ENCODE measurements around the gene MTMR3. TPM values are rescaled to one million over a fixed set of nuclear protein-coding genes. Genes with fewer than 3 reads are reported as not detected.

Gene MTMR3
- total and polyA plus RNA-seq, 4 donors = 5.3 to 65.3 (median 37.2) TPM

- H3K9me3 ChIP-seq (ENCODE audit: control insufficient read depth, low read length) = no peaks in the 10 kb centered on the region
- WGBS, 2 donors = 90 to 95% methylated on average over 7 of the region's 7 CpGs
- H3K27ac ChIP-seq (ENCODE audit: low read depth in 1 of 2, low read length in 2 of 2) = no peak overlapping the region
- intact Hi-C loops (cut with DNase I) = no loop called here
- peaks cover 0 to 4% of the 10 kb centered on the region in 2 donors for H3K4me1 ChIP-seq (ENCODE audit: control insufficient read depth in 1 of 2, insufficient read depth in 2 of 2, low read length in 2 of 2)
- DNase-seq (no peak), ATAC-seq (ENCODE audit: low FRiP score) (no peak)
- H3K4me3 ChIP-seq (ENCODE audit: low read length in 2 of 2) = no peak overlapping the region
- no peaks in the 10 kb centered on the region for H3K36me3 ChIP-seq (ENCODE audit: control insufficient read depth in 1 of 2, insufficient read depth in 2 of 2, low read length in 1 of 2)
- H3K27me3 ChIP-seq (ENCODE audit: control insufficient read depth in 1 of 2, insufficient read depth in 2 of 2, low read length in 1 of 2) = no peaks in the 10 kb centered on the region
These were observed 55.1 kb downstream of the MTMR3 start for GRCh38 chr22:29937940-29938693.

GRCh38 chr22:29940526-29940925 lies 57.6 kb downstream of the MTMR3 start:
- DNase-seq = no peak
- Histone ChIP-seq H3K4me1 (ENCODE audit: control insufficient read depth in 1 of 2, insufficient read depth in 2 of 2, low read length in 2 of 2) (peaks cover 0 to 4% of the 10 kb centered on the region in 2 donors), H3K27ac (ENCODE audit: low read depth in 1 of 2, low read length in 2 of 2) (no peak overlapping the region), H3K9me3 (ENCODE audit: control insufficient read depth, low read length) (no peaks in the 10 kb centered on the region), H3K4me3 (ENCODE audit: low read length in 2 of 2) (no peak overlapping the region), H3K27me3 (ENCODE audit: control insufficient read depth in 1 of 2, insufficient read depth in 2 of 2, low read length in 1 of 2) (no peaks in the 10 kb centered on the region), H3K36me3 (ENCODE audit: control insufficient read depth in 1 of 2, insufficient read depth in 2 of 2, low read length in 1 of 2) (no peaks in the 10 kb centered on the region)
- WGBS, 2 donors = 83 to 86% methylated on average over 2 of the region's 2 CpGs
- no peak for ATAC-seq (ENCODE audit: low FRiP score)
- intact Hi-C loops (cut with DNase I) = no loop called here

DNA sequence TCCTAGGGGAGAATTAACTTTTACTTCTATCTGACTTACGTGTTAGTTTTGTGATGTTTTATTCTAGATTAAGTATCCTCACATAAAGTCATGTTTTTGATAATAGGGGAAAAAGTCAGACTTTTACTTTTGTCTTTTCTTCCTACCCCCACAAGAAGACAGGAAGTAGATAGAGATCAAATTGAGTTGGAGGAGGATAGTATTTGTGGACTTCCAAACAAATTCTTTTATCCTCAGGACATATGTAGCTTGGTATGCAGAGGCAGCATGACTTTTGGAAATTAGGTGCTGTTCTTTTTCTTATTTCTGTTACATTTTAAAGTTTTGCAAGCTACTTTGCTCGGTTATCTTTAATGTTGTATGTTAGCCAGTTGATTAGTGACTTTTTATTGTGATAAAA lies 61.4 kb downstream of the MTMR3 start:
- Histone ChIP-seq H3K36me3 (ENCODE audit: control insufficient read depth in 1 of 2, insufficient read depth in 2 of 2, low read length in 1 of 2) (no peaks in the 10 kb centered on the region), H3K4me1 (ENCODE audit: control insufficient read depth in 1 of 2, insufficient read depth in 2 of 2, low read length in 2 of 2) (peaks cover 2 to 6% of the 10 kb centered on the region in 2 donors), H3K27ac (ENCODE audit: low read depth in 1 of 2, low read length in 2 of 2) (no peak overlapping the region), H3K4me3 (ENCODE audit: low read length in 2 of 2) (no peak overlapping the region), H3K27me3 (ENCODE audit: control insufficient read depth in 1 of 2, insufficient read depth in 2 of 2, low read length in 1 of 2) (no peaks in the 10 kb centered on the region), H3K9me3 (ENCODE audit: control insufficient read depth, low read length) (no peaks in the 10 kb centered on the region)
- intact Hi-C loops (cut with DNase I) = no loop called here
- 80 to 84% methylated on average over 2 of the region's 2 CpGs for WGBS, 2 donors
- no peak for ATAC-seq (ENCODE audit: low FRiP score)
- DNase-seq = no peak

DNA sequence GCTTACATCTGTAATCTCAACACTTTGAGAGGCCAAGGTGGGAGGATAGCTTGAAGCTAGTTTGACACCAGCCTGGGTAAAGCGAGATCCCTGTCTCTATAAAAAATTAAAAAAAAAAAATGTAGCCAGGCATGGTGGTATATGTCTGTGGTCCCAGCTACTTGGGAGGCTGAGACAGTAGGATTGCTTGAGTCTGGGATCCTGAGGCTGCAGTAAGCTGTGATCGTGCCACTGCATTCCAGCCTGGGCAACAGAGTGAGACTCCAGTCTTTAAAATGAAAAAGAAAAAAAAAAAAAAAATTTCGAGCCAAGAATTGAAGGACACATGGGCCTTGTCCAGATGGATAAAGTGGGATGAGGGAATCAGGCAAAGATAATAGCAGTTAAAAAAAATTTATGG lies 62.5 kb downstream of the MTMR3 start:
- peaks cover 2 to 6% of the 10 kb centered on the region in 2 donors for H3K4me1 ChIP-seq (ENCODE audit: control insufficient read depth in 1 of 2, insufficient read depth in 2 of 2, low read length in 2 of 2)
- ATAC-seq (ENCODE audit: low FRiP score) = no peak

DNA sequence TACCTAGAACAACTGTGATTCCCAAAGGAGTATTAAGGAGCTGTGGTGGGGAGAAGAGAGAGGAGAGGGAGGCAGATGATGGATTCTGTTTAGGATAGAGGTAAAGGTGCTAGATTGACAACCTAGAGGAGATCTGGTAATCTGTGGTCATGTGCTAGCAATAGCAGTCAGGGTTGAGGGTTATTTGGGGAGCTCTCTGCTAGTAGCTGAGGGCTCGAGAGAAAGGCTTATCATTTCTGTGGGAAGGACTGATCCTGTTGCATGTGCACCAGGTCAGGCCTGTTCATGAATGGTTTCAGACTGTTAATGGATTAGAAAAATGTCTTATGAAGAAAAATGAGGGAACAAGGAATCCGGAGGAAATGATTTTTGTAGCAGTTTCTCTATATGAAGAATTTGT lies 63.2 kb downstream of the MTMR3 start:
- WGBS, 2 donors = 73 to 81% methylated on average over 2 of the region's 2 CpGs
- no peak overlapping the region for H3K4me3 ChIP-seq (ENCODE audit: low read length in 2 of 2)
- no peak for ATAC-seq (ENCODE audit: low FRiP score)
- peaks cover 0 to 6% of the 10 kb centered on the region in 2 donors for H3K4me1 ChIP-seq (ENCODE audit: control insufficient read depth in 1 of 2, insufficient read depth in 2 of 2, low read length in 2 of 2)
- no peak overlapping the region for H3K27ac ChIP-seq (ENCODE audit: low read depth in 1 of 2, low read length in 2 of 2)
- no peak for DNase-seq
- intact Hi-C loops (cut with DNase I) = no loop called here
- no peaks in the 10 kb centered on the region for H3K9me3 ChIP-seq (ENCODE audit: control insufficient read depth, low read length)
- H3K36me3 ChIP-seq (ENCODE audit: control insufficient read depth in 1 of 2, insufficient read depth in 2 of 2, low read length in 1 of 2) = no peaks in the 10 kb centered on the region
- no peaks in the 10 kb centered on the region for H3K27me3 ChIP-seq (ENCODE audit: control insufficient read depth in 1 of 2, insufficient read depth in 2 of 2, low read length in 1 of 2)

More for the DNA sequence above, 62.5 kb downstream of the MTMR3 start:
- no peaks in the 10 kb centered on the region for H3K27me3 ChIP-seq (ENCODE audit: control insufficient read depth in 1 of 2, insufficient read depth in 2 of 2, low read length in 1 of 2)
- WGBS, 2 donors = 42 to 45% methylated on average over 3 of the region's 3 CpGs
- DNase-seq = no peak
- H3K27ac ChIP-seq (ENCODE audit: low read depth in 1 of 2, low read length in 2 of 2) = no peak overlapping the region
- H3K9me3 ChIP-seq (ENCODE audit: control insufficient read depth, low read length) = no peaks in the 10 kb centered on the region
- no peaks in the 10 kb centered on the region for H3K36me3 ChIP-seq (ENCODE audit: control insufficient read depth in 1 of 2, insufficient read depth in 2 of 2, low read length in 1 of 2)
- intact Hi-C loops (cut with DNase I) = no loop called here
- H3K4me3 ChIP-seq (ENCODE audit: low read length in 2 of 2) = no peak overlapping the region

DNA sequence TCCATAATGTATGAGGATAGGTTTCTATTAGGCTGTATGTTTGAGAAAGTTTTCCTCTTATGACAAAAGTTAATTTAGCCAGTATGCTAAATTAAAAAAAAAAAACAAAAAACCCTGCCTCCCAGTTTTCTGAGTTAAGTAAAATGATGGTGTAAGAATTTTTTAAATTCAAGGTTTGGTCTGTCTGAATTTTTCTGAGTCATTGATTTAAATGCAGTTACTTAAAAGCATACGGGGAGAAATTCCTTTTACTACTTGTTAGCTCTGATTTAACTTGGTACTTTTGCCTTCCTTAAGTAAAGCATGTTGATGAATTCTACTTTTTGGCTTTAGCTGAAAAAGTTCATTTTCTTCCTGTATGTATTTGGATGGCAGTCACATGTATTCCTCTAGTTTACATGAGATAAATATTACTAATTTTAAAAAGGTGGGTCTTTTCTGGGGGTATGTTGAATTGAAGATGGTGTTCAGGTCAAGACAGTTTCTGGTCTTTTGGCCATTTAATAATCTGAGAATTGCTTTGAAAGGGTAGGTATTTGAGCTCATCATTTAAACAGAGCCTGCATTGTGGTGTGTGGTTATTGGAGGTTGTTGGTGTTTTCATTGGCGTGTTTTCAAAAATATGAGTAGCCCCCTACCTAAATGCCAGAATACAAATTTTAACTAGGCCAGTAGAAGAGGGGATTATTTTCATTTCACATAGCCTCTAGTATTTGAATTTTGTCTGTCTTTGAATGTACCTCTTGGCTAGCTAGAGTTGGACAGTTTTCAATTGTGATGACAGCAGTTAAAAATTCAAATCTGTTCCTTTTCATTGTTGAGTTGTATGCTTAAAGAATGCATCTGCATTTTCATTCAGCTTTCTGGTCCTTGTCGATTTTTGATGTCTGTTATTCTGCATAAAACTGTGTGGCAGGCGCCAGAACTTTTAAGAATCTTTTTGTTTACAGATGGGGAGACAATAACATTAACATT lies 64.7 kb downstream of the MTMR3 start:
- intact Hi-C loops (cut with DNase I) = no loop called here
- DNase-seq (no peak), ATAC-seq (ENCODE audit: low FRiP score) (no peak)
- WGBS, 2 donors = 9 to 11% methylated on average over 4 of the region's 4 CpGs
- no peaks in the 10 kb centered on the region for H3K27me3 ChIP-seq (ENCODE audit: control insufficient read depth in 1 of 2, insufficient read depth in 2 of 2, low read length in 1 of 2)
- H3K27ac ChIP-seq (ENCODE audit: low read depth in 1 of 2, low read length in 2 of 2) = no peak overlapping the region
- no peak overlapping the region for H3K4me3 ChIP-seq (ENCODE audit: low read length in 2 of 2)
- H3K36me3 ChIP-seq (ENCODE audit: control insufficient read depth in 1 of 2, insufficient read depth in 2 of 2, low read length in 1 of 2) = no peaks in the 10 kb centered on the region
- H3K4me1 ChIP-seq (ENCODE audit: control insufficient read depth in 1 of 2, insufficient read depth in 2 of 2, low read length in 2 of 2) = peaks cover 0 to 6% of the 10 kb centered on the region in 2 donors
- no peaks in the 10 kb centered on the region for H3K9me3 ChIP-seq (ENCODE audit: control insufficient read depth, low read length)

GRCh38 chr22:29948385-29948769 lies 65.4 kb downstream of the MTMR3 start:
- DNase-seq (no peak), ATAC-seq (ENCODE audit: low FRiP score) (no peak)
- WGBS, 2 donors = 7 to 14% methylated on average over 1 of the region's 1 CpG
- Histone ChIP-seq H3K36me3 (ENCODE audit: control insufficient read depth in 1 of 2, insufficient read depth in 2 of 2, low read length in 1 of 2) (no peaks in the 10 kb centered on the region), H3K4me1 (ENCODE audit: control insufficient read depth in 1 of 2, insufficient read depth in 2 of 2, low read length in 2 of 2) (peaks cover 0 to 6% of the 10 kb centered on the region in 2 donors), H3K4me3 (ENCODE audit: low read length in 2 of 2) (no peak overlapping the region), H3K27me3 (ENCODE audit: control insufficient read depth in 1 of 2, insufficient read depth in 2 of 2, low read length in 1 of 2) (no peaks in the 10 kb centered on the region), H3K27ac (ENCODE audit: low read depth in 1 of 2, low read length in 2 of 2) (no peak overlapping the region), H3K9me3 (ENCODE audit: control insufficient read depth, low read length) (no peaks in the 10 kb centered on the region)
- intact Hi-C loops (cut with DNase I) = no loop called here

DNA sequence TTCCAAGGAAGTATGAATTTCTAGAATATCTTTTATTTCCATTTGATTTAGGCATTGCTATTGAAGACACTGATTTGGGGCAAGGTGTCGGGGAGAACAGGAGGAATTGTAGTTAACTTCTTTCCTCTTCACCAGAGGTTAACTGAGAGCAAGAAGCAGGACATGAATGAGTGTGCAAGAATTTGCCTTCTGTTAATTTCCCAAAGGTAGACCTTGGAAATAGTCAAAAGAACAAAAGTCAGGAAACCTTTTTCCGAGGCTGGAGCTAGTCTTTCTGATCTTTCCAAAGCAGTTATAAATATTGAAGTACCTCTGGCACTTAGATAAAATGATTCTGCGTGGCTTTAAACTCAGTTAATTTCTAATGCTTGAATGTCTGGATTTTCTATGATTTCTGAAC lies 66.9 kb downstream of the MTMR3 start:
- Histone ChIP-seq H3K36me3 (ENCODE audit: control insufficient read depth in 1 of 2, insufficient read depth in 2 of 2, low read length in 1 of 2) (no peaks in the 10 kb centered on the region), H3K4me3 (ENCODE audit: low read length in 2 of 2) (no peak overlapping the region), H3K4me1 (ENCODE audit: control insufficient read depth in 1 of 2, insufficient read depth in 2 of 2, low read length in 2 of 2) (peaks cover 0 to 6% of the 10 kb centered on the region in 2 donors)

More for the DNA sequence above, 66.9 kb downstream of the MTMR3 start:
- 71 to 72% methylated on average over 3 of the region's 3 CpGs for WGBS, 2 donors
- Histone ChIP-seq H3K27ac (ENCODE audit: low read depth in 1 of 2, low read length in 2 of 2) (no peak overlapping the region), H3K9me3 (ENCODE audit: control insufficient read depth, low read length) (no peaks in the 10 kb centered on the region), H3K27me3 (ENCODE audit: control insufficient read depth in 1 of 2, insufficient read depth in 2 of 2, low read length in 1 of 2) (no peaks in the 10 kb centered on the region)
- DNase-seq (no peak), ATAC-seq (ENCODE audit: low FRiP score) (no peak)
- intact Hi-C loops (cut with DNase I) = no loop called here

Data from aorta (tissue), 5 donors.